ENCODE data around the gene PTPRG.
"Not testable (repeated sequence)": the region's sequence is repeated elsewhere in the genome, so short reads cannot be mapped to it uniquely, and the experiment has no call there.

Gene PTPRG

GRCh38 chr3:62028236-62028635, 466.9 kb downstream of the PTPRG start:
- TF ChIP-seq CTCF (IDR thresholded peaks at IDR 0.05): no peak
- no peak for DNase-seq (ENCODE audit: low spot score)
- no peak overlapping the region for H3K4me3 ChIP-seq
- no peak overlapping the region for H3K27ac ChIP-seq

GRCh38 chr3:62032738-62033137, 471.4 kb downstream of the PTPRG start:
- no peak for TF ChIP-seq CTCF (IDR thresholded peaks at IDR 0.05)
- Histone ChIP-seq H3K27ac (no peak overlapping the region), H3K4me3 (no peak overlapping the region)
- no peak for DNase-seq (ENCODE audit: low spot score)

- Histone ChIP-seq H3K4me3 (no peak overlapping the region), H3K27ac (no peak overlapping the region)
- TF ChIP-seq CTCF (IDR thresholded peaks at IDR 0.05): no peak
- no peak for DNase-seq (ENCODE audit: low spot score)
Observed at GRCh38 chr3:62035402-62036057, 474.2 kb downstream of the PTPRG start.

- no peak overlapping the region for H3K4me3 ChIP-seq
- TF ChIP-seq CTCF (IDR thresholded peaks at IDR 0.05): no peak
- DNase-seq (ENCODE audit: low spot score): no peak
- H3K27ac ChIP-seq: no peak overlapping the region
Observed at GRCh38 chr3:62036726-62037125, 475.4 kb downstream of the PTPRG start.

- not testable (repeated sequence) for H3K27ac ChIP-seq; H3K4me3 ChIP-seq; DNase-seq (ENCODE audit: low spot score)
Observed at GRCh38 chr3:62038798-62039197, 477.4 kb downstream of the PTPRG start.

- H3K27ac ChIP-seq: no peak overlapping the region
Observed at GRCh38 chr3:62039586-62039985, 478.2 kb downstream of the PTPRG start.

GRCh38 chr3:62041681-62042080, 480.3 kb downstream of the PTPRG start:
- TF ChIP-seq CTCF (IDR thresholded peaks at IDR 0.05): no peak
- Histone ChIP-seq H3K4me3 (no peak overlapping the region), H3K27ac (no peak overlapping the region)
- DNase-seq (ENCODE audit: low spot score): no peak

More at GRCh38 chr3:62039586-62039985, 478.2 kb downstream of the PTPRG start:
- TF ChIP-seq CTCF (IDR thresholded peaks at IDR 0.05): no peak
- DNase-seq (ENCODE audit: low spot score): no peak
- H3K4me3 ChIP-seq: no peak overlapping the region

All from coronary artery (tissue), 2 donors.